GM12801 (cell line): ENCODE measurements around the gene ACE.

Experiments used
- TF ChIP-seq, protein P1 (sequence below): IDR thresholded peaks from one replicate; pipeline ENCODE4 v1.5.1; 2011; ENCODE audit warnings: control low read depth; ENCODE audit not compliant: insufficient read length; ENCODE audit errors: extremely low read depth

The ACE gene

DNA sequence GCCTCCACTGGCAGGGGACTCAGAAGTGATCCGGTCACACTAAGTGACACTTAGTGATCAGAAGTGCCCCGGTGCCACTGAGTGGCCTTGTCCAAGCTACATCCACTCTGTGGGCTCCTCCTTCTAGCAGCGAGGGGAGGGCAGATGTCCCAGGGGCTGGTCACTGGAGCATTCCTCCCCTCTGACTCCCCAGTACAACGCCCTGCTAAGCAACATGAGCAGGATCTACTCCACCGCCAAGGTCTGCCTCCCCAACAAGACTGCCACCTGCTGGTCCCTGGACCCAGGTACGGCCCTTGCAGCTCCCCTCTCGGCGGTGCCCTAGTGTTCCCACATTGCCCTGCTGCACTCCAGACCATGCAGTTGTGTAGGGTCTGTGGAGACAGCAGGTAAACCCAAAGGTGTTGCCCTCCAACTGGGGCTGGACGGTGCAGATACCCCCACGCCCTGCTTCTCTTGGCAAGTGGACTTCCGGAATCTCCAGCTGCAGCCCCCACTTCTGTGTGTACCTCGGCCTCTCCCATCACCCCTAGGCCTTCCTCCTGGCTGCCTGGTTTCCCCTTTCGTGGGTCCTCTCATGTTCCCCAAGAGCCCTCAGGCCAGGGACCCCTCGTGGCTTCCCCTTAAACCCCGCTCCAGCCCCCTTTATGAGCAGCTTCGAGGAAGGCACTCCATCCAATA lies 2.1 kb downstream of the ACE start:
- TF ChIP-seq, protein P1, sequence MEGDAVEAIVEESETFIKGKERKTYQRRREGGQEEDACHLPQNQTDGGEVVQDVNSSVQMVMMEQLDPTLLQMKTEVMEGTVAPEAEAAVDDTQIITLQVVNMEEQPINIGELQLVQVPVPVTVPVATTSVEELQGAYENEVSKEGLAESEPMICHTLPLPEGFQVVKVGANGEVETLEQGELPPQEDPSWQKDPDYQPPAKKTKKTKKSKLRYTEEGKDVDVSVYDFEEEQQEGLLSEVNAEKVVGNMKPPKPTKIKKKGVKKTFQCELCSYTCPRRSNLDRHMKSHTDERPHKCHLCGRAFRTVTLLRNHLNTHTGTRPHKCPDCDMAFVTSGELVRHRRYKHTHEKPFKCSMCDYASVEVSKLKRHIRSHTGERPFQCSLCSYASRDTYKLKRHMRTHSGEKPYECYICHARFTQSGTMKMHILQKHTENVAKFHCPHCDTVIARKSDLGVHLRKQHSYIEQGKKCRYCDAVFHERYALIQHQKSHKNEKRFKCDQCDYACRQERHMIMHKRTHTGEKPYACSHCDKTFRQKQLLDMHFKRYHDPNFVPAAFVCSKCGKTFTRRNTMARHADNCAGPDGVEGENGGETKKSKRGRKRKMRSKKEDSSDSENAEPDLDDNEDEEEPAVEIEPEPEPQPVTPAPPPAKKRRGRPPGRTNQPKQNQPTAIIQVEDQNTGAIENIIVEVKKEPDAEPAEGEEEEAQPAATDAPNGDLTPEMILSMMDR, result no peak

DNA sequence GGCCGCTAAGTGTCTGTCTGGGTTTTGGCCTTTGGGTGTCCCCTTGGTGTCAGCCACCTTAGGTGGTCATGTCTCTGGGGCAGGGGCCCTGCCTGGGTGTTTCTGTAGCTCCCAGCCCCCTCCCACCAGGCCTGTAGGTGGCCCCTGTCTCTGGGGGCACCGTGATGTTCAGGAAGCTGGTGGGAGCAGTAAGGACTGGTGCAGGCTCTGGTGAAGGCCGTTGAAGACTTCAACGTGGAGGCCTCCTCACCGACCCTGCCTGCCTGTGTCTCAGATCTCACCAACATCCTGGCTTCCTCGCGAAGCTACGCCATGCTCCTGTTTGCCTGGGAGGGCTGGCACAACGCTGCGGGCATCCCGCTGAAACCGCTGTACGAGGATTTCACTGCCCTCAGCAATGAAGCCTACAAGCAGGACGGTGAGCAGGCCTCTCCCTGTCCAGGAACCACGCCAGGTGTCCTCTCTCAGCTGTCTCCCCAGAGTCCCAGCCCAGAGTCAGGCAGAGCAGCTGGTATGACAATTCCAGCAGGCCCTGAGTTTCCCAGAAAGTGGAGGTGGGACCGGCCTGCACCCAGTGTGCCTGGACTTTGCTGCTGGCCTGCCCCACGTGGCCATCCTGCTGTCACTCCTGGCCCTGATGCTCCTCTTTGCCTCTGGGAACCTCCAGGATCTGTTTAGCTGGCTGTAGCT lies 2.8 kb downstream of the ACE start:
- TF ChIP-seq, protein P1, result no peak

DNA sequence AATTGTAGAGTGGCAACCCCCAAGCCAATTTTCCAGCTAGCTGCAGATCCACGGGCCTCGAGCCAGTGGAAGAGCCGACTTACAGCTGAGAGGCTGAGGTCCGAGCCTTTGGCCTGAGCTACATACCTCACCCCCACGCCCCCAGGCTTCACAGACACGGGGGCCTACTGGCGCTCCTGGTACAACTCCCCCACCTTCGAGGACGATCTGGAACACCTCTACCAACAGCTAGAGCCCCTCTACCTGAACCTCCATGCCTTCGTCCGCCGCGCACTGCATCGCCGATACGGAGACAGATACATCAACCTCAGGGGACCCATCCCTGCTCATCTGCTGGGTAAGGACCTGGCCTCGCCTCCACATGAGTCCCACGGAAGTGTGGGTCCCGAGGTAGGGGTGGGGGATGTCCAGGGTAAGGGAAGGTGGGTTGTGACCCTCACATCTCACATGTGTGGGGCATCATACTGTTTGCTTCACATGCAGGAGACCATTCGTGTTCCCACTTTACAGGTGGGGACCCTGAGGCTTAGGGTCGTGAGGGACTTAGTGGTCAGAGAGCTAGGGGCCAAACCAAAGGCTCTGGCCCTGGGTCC lies 3.4 kb downstream of the ACE start:
- TF ChIP-seq, protein P1, result no peak

DNA sequence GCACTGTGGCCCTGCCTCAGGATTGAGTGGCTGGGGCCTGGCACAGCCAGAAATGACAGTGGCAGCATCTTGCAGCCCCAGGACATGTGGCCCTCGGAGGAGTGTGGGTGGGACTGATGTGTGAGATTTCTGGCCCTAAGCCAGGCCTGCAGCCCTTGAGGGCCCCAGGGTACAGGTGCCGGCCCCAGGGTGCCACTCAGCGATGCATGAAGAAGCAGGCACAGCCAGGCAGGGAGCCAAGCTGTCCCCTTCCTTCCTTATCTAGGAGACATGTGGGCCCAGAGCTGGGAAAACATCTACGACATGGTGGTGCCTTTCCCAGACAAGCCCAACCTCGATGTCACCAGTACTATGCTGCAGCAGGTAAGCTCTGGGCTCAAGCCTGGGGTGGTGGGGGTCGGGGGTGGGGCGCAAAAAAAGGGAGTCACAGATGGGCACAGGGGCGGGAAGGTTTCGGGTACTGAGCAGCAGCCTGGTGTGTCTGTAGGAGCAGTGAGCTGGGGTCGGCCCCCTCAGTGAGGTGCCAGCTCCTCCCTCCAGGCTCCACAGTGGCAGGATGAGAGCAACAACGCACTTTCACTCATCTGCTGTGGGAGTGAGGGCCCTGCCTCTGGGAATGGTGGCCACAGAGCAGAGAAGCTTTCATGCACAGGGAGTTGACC lies 4.1 kb downstream of the ACE start:
- TF ChIP-seq, protein P1, result no peak

DNA sequence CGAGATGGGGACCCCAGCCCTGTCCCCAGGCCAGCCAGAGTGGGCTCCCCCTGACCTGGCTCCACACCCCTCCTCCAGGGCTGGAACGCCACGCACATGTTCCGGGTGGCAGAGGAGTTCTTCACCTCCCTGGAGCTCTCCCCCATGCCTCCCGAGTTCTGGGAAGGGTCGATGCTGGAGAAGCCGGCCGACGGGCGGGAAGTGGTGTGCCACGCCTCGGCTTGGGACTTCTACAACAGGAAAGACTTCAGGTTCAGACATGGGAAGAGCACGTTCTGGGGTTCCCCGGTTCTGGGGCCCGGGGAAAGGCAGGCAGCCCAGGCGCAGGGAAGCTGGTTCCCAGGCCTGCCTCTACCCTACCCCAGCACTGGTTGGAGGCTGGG lies 4.6 kb downstream of the ACE start:
- TF ChIP-seq, protein P1, result no peak

DNA sequence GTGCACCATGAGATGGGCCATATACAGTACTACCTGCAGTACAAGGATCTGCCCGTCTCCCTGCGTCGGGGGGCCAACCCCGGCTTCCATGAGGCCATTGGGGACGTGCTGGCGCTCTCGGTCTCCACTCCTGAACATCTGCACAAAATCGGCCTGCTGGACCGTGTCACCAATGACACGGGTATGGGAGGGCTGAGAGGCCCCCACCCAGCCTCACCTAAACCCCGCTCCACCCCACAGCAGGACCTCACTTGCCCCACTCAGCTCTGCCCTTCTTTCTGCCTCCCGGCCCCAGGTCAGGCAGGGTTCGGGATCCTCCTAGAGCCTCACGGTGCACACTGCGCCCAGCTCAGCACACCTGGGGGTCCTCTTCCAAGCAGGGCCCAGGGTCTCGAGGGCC lies 5.6 kb downstream of the ACE start:
- TF ChIP-seq, protein P1, result no peak

DNA sequence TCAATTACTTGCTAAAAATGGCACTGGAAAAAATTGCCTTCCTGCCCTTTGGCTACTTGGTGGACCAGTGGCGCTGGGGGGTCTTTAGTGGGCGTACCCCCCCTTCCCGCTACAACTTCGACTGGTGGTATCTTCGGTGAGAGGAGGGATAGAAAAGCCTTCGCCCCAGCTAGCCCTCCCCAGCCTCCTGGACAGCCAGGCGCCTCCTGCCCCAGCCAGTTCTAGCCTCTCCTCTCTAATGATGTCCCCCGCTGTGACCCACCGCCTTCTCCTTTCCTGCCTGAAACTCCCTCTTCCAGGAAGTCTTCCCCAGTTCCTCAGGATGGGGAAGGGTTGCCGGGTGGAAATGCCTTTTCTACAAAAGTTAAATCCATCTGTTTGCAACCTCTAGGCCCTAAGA lies 6.2 kb downstream of the ACE start:
- TF ChIP-seq, protein P1, result no peak
